ENCODE results near the gene SLIT3. TPM values are rescaled to one million over a fixed set of nuclear protein-coding genes. Genes with fewer than 3 reads are reported as not detected.

Gene SLIT3
- total RNA-seq, 1 donor from 2014 or later = 0.75 TPM

GRCh38 chr5:169289520-169289919 is 11.4 kb downstream of the SLIT3 start:
- Mint-ChIP-seq H3K27ac (no peak overlapping the region), H3K4me1 (no peaks in the 10 kb centered on the region), H3K9me3 (no peaks in the 10 kb centered on the region), H3K27me3 (no peaks in the 10 kb centered on the region), H3K36me3 (ENCODE audit: low read depth) (no peaks in the 10 kb centered on the region), H3K4me3 (no peak overlapping the region)
- intact Hi-C loops (cut with micrococcal nuclease) = no loop called here
- DNase-seq = no peak

GRCh38 chr5:169288066-169288930 is 12.6 kb downstream of the SLIT3 start:
- Mint-ChIP-seq H3K4me1 (no peaks in the 10 kb centered on the region), H3K9me3 (no peaks in the 10 kb centered on the region), H3K27me3 (no peaks in the 10 kb centered on the region), H3K27ac (no peak overlapping the region), H3K4me3 (no peak overlapping the region), H3K36me3 (ENCODE audit: low read depth) (no peaks in the 10 kb centered on the region)
- intact Hi-C loops (cut with micrococcal nuclease) = no loop called here
- DNase-seq = no peak

GRCh38 chr5:169287529-169287928 is 13.4 kb downstream of the SLIT3 start:
- H3K27me3 Mint-ChIP-seq = no peaks in the 10 kb centered on the region
- no peaks in the 10 kb centered on the region for H3K4me1 Mint-ChIP-seq
- no peak for DNase-seq
- H3K9me3 Mint-ChIP-seq = no peaks in the 10 kb centered on the region
- no peaks in the 10 kb centered on the region for H3K36me3 Mint-ChIP-seq (ENCODE audit: low read depth)
- H3K27ac Mint-ChIP-seq = no peak overlapping the region
- intact Hi-C loops (cut with micrococcal nuclease) = no loop called here
- H3K4me3 Mint-ChIP-seq = no peak overlapping the region

GRCh38 chr5:169286572-169287300 is 14.2 kb downstream of the SLIT3 start:
- H3K27ac Mint-ChIP-seq = no peak overlapping the region
- intact Hi-C loops (cut with micrococcal nuclease) = no loop called here
- DNase-seq = no peak
- H3K4me3 Mint-ChIP-seq = no peak overlapping the region
- H3K27me3 Mint-ChIP-seq = no peaks in the 10 kb centered on the region
- H3K9me3 Mint-ChIP-seq = no peaks in the 10 kb centered on the region
- no peaks in the 10 kb centered on the region for H3K4me1 Mint-ChIP-seq
- no peaks in the 10 kb centered on the region for H3K36me3 Mint-ChIP-seq (ENCODE audit: low read depth)

- H3K4me1 Mint-ChIP-seq = no peaks in the 10 kb centered on the region
- no peak for DNase-seq
- H3K36me3 Mint-ChIP-seq (ENCODE audit: low read depth) = no peaks in the 10 kb centered on the region
- intact Hi-C loops (cut with micrococcal nuclease) = no loop called here
- H3K9me3 Mint-ChIP-seq = no peaks in the 10 kb centered on the region
- no peak overlapping the region for H3K4me3 Mint-ChIP-seq
- H3K27ac Mint-ChIP-seq = no peak overlapping the region
- no peaks in the 10 kb centered on the region for H3K27me3 Mint-ChIP-seq
Observed at GRCh38 chr5:169283887-169284286, 17.1 kb downstream of the SLIT3 start.

- H3K27ac Mint-ChIP-seq = no peak overlapping the region
- no peak for DNase-seq
- no peaks in the 10 kb centered on the region for H3K4me1 Mint-ChIP-seq
- H3K9me3 Mint-ChIP-seq = no peaks in the 10 kb centered on the region
- no peaks in the 10 kb centered on the region for H3K36me3 Mint-ChIP-seq (ENCODE audit: low read depth)
- no peaks in the 10 kb centered on the region for H3K27me3 Mint-ChIP-seq
- intact Hi-C loops (cut with micrococcal nuclease) = no loop called here
- no peak overlapping the region for H3K4me3 Mint-ChIP-seq
Observed at GRCh38 chr5:169281625-169282024, 19.3 kb downstream of the SLIT3 start.

- Mint-ChIP-seq H3K9me3 (no peaks in the 10 kb centered on the region), H3K4me3 (no peak overlapping the region), H3K36me3 (ENCODE audit: low read depth) (no peaks in the 10 kb centered on the region), H3K27ac (no peak overlapping the region), H3K4me1 (no peaks in the 10 kb centered on the region), H3K27me3 (no peaks in the 10 kb centered on the region)
- no peak for DNase-seq
- intact Hi-C loops (cut with micrococcal nuclease) = no loop called here
Observed at GRCh38 chr5:169280696-169281095, 20.2 kb downstream of the SLIT3 start.

- Mint-ChIP-seq H3K9me3 (no peaks in the 10 kb centered on the region), H3K27ac (no peak overlapping the region), H3K27me3 (no peaks in the 10 kb centered on the region), H3K36me3 (ENCODE audit: low read depth) (no peaks in the 10 kb centered on the region), H3K4me3 (no peak overlapping the region), H3K4me1 (no peaks in the 10 kb centered on the region)
- no peak for DNase-seq
- intact Hi-C loops (cut with micrococcal nuclease) = no loop called here
Observed at GRCh38 chr5:169280286-169280685, 20.7 kb downstream of the SLIT3 start.

GRCh38 chr5:169279125-169279524 is 21.8 kb downstream of the SLIT3 start:
- no peaks in the 10 kb centered on the region for H3K27me3 Mint-ChIP-seq
- intact Hi-C loops (cut with micrococcal nuclease) = no loop called here
- no peak for DNase-seq
- H3K9me3 Mint-ChIP-seq = no peaks in the 10 kb centered on the region
- no peaks in the 10 kb centered on the region for H3K36me3 Mint-ChIP-seq (ENCODE audit: low read depth)
- no peak overlapping the region for H3K27ac Mint-ChIP-seq
- no peaks in the 10 kb centered on the region for H3K4me1 Mint-ChIP-seq
- H3K4me3 Mint-ChIP-seq = no peak overlapping the region

GRCh38 chr5:169273881-169274280 is 27.1 kb downstream of the SLIT3 start:
- Mint-ChIP-seq H3K4me1 (no peaks in the 10 kb centered on the region), H3K4me3 (no peak overlapping the region)
- intact Hi-C loops (cut with micrococcal nuclease) = no loop called here

GRCh38 chr5:169273451-169273850 is 27.5 kb downstream of the SLIT3 start:
- no peak overlapping the region for H3K4me3 Mint-ChIP-seq
- no peaks in the 10 kb centered on the region for H3K27me3 Mint-ChIP-seq
- no peaks in the 10 kb centered on the region for H3K36me3 Mint-ChIP-seq (ENCODE audit: low read depth)
- no peaks in the 10 kb centered on the region for H3K4me1 Mint-ChIP-seq
- no peak overlapping the region for H3K27ac Mint-ChIP-seq
- DNase-seq = no peak
- intact Hi-C loops (cut with micrococcal nuclease) = no loop called here
- H3K9me3 Mint-ChIP-seq = no peaks in the 10 kb centered on the region

More at GRCh38 chr5:169273881-169274280, 27.1 kb downstream of the SLIT3 start:
- no peak for DNase-seq
- Mint-ChIP-seq H3K27ac (no peak overlapping the region), H3K9me3 (no peaks in the 10 kb centered on the region), H3K36me3 (ENCODE audit: low read depth) (no peaks in the 10 kb centered on the region), H3K27me3 (no peaks in the 10 kb centered on the region)

- H3K36me3 Mint-ChIP-seq (ENCODE audit: low read depth) = no peaks in the 10 kb centered on the region
- no peaks in the 10 kb centered on the region for H3K27me3 Mint-ChIP-seq
- no peak for DNase-seq
- no peak overlapping the region for H3K27ac Mint-ChIP-seq
- H3K4me1 Mint-ChIP-seq = no peaks in the 10 kb centered on the region
- H3K9me3 Mint-ChIP-seq = no peaks in the 10 kb centered on the region
- intact Hi-C loops (cut with micrococcal nuclease) = no loop called here
- no peak overlapping the region for H3K4me3 Mint-ChIP-seq
Observed at GRCh38 chr5:169272731-169273427, 28.1 kb downstream of the SLIT3 start.

GRCh38 chr5:169272111-169272510 is 28.8 kb downstream of the SLIT3 start:
- no peaks in the 10 kb centered on the region for H3K36me3 Mint-ChIP-seq (ENCODE audit: low read depth)
- no peaks in the 10 kb centered on the region for H3K9me3 Mint-ChIP-seq
- intact Hi-C loops (cut with micrococcal nuclease) = no loop called here
- H3K27ac Mint-ChIP-seq = no peak overlapping the region
- H3K4me3 Mint-ChIP-seq = no peak overlapping the region
- no peaks in the 10 kb centered on the region for H3K27me3 Mint-ChIP-seq
- DNase-seq = no peak
- H3K4me1 Mint-ChIP-seq = no peaks in the 10 kb centered on the region

GRCh38 chr5:169270827-169271226 is 30.1 kb downstream of the SLIT3 start:
- no peaks in the 10 kb centered on the region for H3K27me3 Mint-ChIP-seq

More at GRCh38 chr5:169270827-169271226, 30.1 kb downstream of the SLIT3 start:
- DNase-seq = no peak
- Mint-ChIP-seq H3K36me3 (ENCODE audit: low read depth) (no peaks in the 10 kb centered on the region), H3K9me3 (no peaks in the 10 kb centered on the region), H3K4me1 (no peaks in the 10 kb centered on the region), H3K27ac (no peak overlapping the region), H3K4me3 (no peak overlapping the region)
- intact Hi-C loops (cut with micrococcal nuclease) = no loop called here

Data from activated CD4-positive, alpha-beta T cell treated with anti-CD3 and anti-CD28 coated beads, Interleukin-2, amount 10 ng/mL, durations not matched to agents 24 days and 14 days (primary cell).